Erythroblast (primary cell): ENCODE measurements around the gene ZSWIM7.

Source experiments
- GATA1 ChIP-seq: IDR thresholded peaks from 2 replicates; pipeline ENCODE4 v1.6.1; 2011; ENCODE audit warnings: low read depth, mild to moderate bottlenecking, control low read depth, low read length, moderate library complexity
- POLR2A ChIP-seq: IDR thresholded peaks from 2 replicates; pipeline ENCODE4 v1.6.1; 2011; ENCODE audit warnings: mild to moderate bottlenecking, low read length

GRCh38 chr17:15966879-15967248 lies 32.6 kb downstream of the ZSWIM7 start:
- no peak for TF ChIP-seq POLR2A
- TF ChIP-seq GATA1, result no peak
